T-helper 2 cell treated with Interferon-gamma antibody and Interleukin-4, amounts not matched to agents 100 ng/mL and 5 ng/mL, for 36 hours (primary cell): ENCODE measurements around the gene SLC18B1. TPM values are rescaled to one million over a fixed set of nuclear protein-coding genes. Genes with fewer than 3 reads are reported as not detected.

ENCODE experiments used
- intact Hi-C: fragments of 100-400 bp; cut with micrococcal nuclease; formaldehyde crosslinking; loops from one replicate; pipeline ENCODE4 v1.15.1; 2023
- total RNA-seq: library from RNA; stranded (reverse); gene quantifications from 2 replicates; pipeline ENCODE4 v1.2.3, GENCODE V29; 2022

The SLC18B1 gene
- total RNA-seq: 5.3 and 6.4 TPM in 2 replicates

- intact Hi-C loops: loop anchor here (1.0 to 5.0 kb wide), 4 partner anchors 16 to 286 kb away; partner anchors contain the start of genes RPS12 and STX7
Observed at GRCh38 chr6:132797951-132798868, at the start of gene SLC18B1. Gene SLC18B1 (minus strand): TSS chr6:132798637. CDS start chr6:132798456, 181 bp downstream.

- intact Hi-C loops: no loop called here
Observed at GRCh38 chr6:132843316-132844035, 45.0 kb upstream of the SLC18B1 start.

- intact Hi-C loops: no loop called here
Observed at GRCh38 chr6:132841966-132842365, 43.5 kb upstream of the SLC18B1 start.

GRCh38 chr6:132832891-132833290 lies 34.5 kb upstream of the SLC18B1 start:
- intact Hi-C loops: no loop called here

GRCh38 chr6:132830334-132830751 lies 31.9 kb upstream of the SLC18B1 start:
- intact Hi-C loops: no loop called here

- intact Hi-C loops: loop anchor here (5.0 to 10.0 kb wide), 2 partner anchors 694 to 731 kb away; no protein-coding TSS in a partner anchor
Observed at GRCh38 chr6:132820629-132821381, 22.4 kb upstream of the SLC18B1 start.

GRCh38 chr6:132819405-132820161 lies 21.1 kb upstream of the SLC18B1 start:
- intact Hi-C loops: loop anchor here (5.0 to 10.0 kb wide), 4 partner anchors 695 to 1135 kb away; partner anchors contain the start of genes ENPP1 and TBPL1

- intact Hi-C loops: loop anchor here (10.0 kb wide), 2 partner anchors 1014 to 1136 kb away; partner anchors contain the start of genes ENPP1 and TBPL1
Observed at GRCh38 chr6:132818404-132819359, 20.2 kb upstream of the SLC18B1 start.

GRCh38 chr6:132817554-132818403 lies 19.3 kb upstream of the SLC18B1 start:
- intact Hi-C loops: loop anchor here (10.0 kb wide), 2 partner anchors 1013 to 1137 kb away; partner anchors contain the start of genes ENPP1 and TBPL1

- intact Hi-C loops: loop anchor here (10.0 kb wide), 2 partner anchors 1012 to 1138 kb away; partner anchors contain the start of genes ENPP1 and TBPL1
Observed at GRCh38 chr6:132816660-132817059, 18.2 kb upstream of the SLC18B1 start.

GRCh38 chr6:132814716-132815570 lies 16.5 kb upstream of the SLC18B1 start:
- intact Hi-C loops: loop anchor here (1.0 to 10.0 kb wide), 9 partner anchors 8 to 1187 kb away; partner anchors contain the start of genes ENPP1, MED23, SLC18B1 and STX7

GRCh38 chr6:132813173-132813856 lies 14.9 kb upstream of the SLC18B1 start:
- intact Hi-C loops: loop anchor here (5.0 to 10.0 kb wide), 4 partner anchors 136 to 1141 kb away; partner anchors contain the start of genes ENPP1 and TBPL1

- intact Hi-C loops: loop anchor here (5.0 to 10.0 kb wide), 4 partner anchors 135 to 1142 kb away; partner anchors contain the start of genes ENPP1 and TBPL1
Observed at GRCh38 chr6:132812756-132813172, 14.3 kb upstream of the SLC18B1 start.

- intact Hi-C loops: loop anchor here (5.0 to 10.0 kb wide), 4 partner anchors 135 to 1143 kb away; partner anchors contain the start of genes ENPP1 and TBPL1
Observed at GRCh38 chr6:132812255-132812732, 13.9 kb upstream of the SLC18B1 start.

GRCh38 chr6:132811276-132811675 lies 12.8 kb upstream of the SLC18B1 start:
- intact Hi-C loops: loop anchor here (5.0 to 10.0 kb wide), 4 partner anchors 134 to 1144 kb away; partner anchors contain the start of genes ENPP1 and TBPL1

- intact Hi-C loops: no loop called here
Observed at GRCh38 chr6:132805548-132805947, 7.1 kb upstream of the SLC18B1 start.
